ENCODE results near the gene PCDHB13.
"Not testable (repeated sequence)": the region's sequence is repeated elsewhere in the genome, so short reads cannot be mapped to it uniquely, and the experiment has no call there.

The PCDHB13 gene

DNA sequence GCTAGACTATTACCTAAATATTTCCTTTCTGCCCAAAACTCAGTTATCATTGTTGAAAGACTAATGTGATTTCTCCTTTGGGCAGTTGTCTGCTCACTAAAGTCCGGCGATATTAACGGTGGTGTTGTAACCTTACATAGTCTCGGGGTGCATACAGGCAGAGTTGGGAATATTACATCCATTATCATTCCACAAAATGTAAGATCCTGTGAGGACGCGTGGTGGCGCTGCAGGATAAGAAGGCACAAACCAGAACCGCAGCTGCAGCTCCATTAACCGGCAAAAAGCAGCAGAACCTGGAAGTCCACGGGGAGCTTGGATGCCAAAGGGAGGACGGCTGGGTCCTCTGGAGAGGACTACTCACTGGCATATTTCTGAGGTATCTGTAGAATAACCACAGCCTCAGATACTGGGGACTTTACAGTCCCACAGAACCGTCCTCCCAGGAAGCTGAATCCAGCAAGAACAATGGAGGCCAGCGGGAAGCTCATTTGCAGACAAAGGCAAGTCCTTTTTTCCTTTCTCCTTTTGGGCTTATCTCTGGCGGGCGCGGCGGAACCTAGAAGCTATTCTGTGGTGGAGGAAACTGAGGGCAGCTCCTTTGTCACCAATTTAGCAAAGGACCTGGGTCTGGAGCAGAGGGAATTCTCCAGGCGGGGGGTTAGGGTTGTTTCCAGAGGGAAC, at the start of gene PCDHB13:
Gene PCDHB13, plus strand, starts transcription at position 264 of the 684 bp plus-strand sequence. Its CDS starts 205 bp downstream, at position 469.
- not testable (repeated sequence) for DNase-seq

DNA sequence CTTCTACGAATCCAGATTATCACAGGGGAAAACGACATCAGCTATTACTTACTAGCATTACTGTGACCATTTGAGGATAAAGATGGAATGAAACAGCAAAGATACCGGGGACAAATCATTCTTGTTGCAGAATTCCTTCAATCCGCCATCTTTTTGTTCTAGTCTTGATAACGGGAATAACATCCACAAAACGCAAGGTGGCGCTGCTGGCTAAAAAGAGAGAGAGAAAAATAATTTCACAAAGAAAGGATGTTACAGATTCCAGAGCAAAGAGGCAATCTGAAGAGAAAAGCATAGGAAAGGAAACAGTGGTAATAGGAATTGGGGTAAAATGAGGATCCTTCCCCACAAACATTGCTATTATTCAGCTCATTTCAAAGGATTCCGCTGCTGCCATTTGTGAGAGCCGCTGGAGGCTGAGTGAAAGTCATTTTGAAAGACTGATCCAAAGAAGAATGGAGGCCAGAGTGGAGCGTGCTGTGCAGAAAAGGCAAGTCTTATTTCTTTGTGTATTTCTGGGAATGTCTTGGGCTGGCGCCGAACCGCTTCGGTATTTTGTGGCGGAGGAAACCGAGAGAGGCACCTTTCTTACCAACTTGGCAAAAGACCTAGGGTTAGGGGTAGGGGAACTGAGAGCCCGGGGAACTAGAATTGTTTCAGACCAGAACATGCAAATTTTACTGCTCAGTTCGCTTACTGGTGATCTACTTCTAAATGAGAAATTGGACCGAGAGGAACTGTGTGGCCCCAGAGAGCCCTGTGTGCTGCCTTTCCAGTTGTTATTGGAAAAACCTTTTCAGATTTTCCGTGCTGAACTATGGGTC, 41.1 kb upstream of the PCDHB13 start, which contains the start of gene PCDHB7:
Gene PCDHB7, plus strand, starts transcription at position 264 of the 824 bp plus-strand sequence. Its CDS starts 192 bp downstream, at position 456.
- no peak for DNase-seq

DNA sequence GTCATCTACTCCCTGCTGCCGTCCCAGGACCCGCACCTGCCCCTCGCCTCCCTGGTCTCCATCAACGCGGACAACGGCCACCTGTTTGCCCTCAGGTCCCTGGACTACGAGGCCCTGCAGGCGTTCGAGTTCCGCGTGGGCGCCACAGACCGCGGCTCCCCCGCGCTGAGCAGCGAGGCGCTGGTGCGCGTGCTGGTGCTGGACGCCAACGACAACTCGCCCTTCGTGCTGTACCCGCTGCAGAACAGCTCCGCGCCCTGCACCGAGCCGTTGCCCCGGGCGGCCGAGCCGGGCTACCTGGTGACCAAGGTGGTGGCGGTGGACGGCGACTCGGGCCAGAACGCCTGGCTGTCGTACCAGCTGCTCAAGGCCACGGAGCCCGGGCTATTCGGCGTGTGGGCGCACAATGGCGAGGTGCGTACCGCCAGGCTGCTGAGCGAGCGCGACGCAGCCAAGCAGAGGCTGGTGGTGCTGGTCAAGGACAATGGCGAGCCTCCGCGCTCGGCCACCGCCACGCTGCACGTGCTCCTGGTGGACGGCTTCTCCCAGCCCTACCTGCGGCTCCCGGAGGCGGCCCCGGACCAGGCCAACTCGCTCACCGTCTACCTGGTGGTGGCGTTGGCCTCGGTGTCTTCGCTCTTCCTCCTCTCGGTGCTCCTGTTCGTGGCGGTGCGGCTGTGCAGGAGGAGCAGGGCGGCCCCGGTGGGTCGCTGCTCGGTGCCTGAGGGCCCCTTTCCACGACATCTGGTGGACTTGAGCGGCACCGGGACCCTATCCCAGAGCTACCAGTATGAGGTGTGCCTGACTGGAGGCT, 39.2 kb upstream of the PCDHB13 start:
- not testable (repeated sequence) for DNase-seq

DNA sequence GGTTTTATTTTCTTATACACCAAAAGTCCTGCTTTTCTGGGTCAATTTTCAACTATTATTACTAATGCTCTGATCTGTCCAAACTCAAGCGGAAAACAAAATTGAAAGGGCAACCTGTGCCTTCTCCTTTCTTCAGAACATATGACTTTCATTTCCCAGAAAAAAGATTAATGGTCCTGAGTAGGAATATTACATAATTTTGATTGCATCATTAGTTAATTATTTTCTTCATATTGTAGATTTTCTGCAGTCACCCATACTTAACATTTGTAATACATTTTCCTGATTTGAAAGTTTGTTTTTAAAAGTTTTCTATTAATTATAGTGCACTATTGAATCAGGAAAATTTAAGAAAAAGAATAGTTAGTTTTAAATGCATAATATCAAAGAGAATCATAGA, 37.8 kb upstream of the PCDHB13 start:
- no peak for DNase-seq

DNA sequence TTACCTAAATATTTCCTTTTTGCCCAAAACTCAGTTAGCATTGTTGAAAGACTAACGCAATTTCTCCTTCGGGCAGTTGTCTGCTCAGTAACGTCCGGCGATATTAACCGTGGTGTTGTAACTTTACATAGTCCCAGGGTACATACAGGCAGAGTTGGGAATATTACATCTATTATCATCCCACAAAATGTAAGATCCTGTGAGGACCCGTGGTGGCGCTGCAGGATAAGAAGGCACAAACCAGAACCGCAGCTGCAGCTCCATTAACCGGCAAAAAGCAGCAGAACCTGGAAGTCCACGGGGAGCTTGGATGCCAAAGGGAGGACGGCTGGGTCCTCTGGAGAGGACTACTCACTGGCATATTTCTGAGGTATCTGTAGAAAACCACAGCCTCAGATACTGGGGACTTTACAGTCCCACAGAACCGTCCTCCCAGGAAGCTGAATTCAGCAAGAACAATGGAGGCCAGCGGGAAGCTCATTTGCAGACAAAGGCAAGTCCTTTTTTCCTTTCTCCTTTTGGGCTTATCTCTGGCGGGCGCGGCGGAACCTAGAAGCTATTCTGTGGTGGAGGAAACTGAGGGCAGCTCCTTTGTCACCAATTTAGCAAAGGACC, 36.0 kb upstream of the PCDHB13 start, which contains the start of gene PCDHB8:
Gene PCDHB8, plus strand, starts transcription at position 214 of the 615 bp plus-strand sequence. Its CDS starts 245 bp downstream, at position 459.
- DNase-seq = not testable (repeated sequence)

DNA sequence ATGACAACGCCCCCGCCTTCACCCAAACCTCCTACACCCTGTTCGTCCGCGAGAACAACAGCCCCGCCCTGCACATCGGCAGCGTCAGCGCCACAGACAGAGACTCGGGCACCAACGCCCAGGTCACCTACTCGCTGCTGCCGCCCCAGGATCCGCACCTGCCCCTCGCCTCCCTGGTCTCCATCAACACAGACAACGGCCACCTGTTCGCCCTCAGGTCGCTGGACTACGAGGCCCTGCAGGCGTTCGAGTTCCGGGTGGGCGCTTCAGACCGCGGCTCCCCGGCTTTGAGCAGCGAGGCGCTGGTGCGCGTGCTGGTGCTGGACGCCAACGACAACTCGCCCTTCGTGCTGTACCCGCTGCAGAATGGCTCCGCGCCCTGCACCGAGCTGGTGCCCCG, 34.3 kb upstream of the PCDHB13 start:
- not testable (repeated sequence) for DNase-seq

DNA sequence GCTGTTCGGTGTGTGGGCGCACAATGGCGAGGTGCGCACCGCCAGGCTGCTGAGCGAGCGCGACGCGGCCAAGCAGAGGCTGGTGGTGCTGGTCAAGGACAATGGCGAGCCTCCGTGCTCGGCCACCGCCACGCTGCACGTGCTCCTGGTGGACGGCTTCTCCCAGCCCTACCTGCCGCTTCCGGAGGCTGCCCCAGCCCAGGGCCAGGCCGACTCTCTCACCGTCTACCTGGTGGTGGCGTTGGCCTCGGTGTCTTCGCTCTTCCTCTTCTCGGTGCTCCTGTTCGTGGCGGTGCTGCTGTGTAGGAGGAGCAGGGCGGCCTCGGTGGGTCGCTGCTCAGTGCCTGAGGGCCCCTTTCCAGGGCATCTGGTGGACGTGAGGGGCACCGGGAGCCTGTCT, 33.8 kb upstream of the PCDHB13 start:
- not testable (repeated sequence) for DNase-seq

DNA sequence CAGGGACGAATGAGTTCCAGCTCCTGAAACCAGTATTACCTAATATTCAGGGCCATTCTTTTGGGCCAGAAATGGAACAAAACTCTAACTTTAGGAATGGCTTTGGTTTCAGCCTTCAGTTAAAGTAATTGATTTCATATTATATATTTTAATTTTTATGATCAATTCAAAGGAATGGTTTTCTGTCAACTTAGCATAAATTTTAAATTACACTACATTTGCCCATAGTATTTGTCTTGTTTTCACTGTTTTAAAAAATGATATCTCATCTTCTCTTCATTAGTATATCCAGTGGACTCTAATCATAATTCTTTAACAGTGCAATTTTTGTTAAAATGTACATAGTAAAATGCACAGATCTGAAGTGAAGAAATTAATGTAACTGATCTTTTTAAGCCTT, 33.4 kb upstream of the PCDHB13 start:
- DNase-seq = no peak

DNA sequence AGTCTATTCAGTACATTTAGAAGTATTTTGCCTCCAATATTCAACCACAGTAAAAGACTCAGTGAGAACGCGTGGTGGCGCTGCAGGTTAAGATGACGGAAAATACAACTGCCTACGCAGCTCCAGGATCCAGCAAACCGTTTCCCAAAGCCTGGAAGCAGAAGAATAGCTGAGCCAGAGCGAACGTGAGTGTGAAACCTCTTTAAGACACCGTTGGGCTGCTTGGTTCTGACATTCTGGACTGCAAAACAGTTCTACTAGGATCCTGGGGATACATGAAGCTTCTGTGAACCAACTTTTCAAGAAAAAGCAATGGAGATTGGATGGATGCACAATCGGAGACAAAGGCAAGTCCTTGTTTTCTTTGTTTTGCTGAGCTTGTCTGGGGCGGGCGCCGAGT, 31.5 kb upstream of the PCDHB13 start, which contains the start of gene PCDHB16:
Gene PCDHB16, plus strand, starts transcription at position 140 of the 400 bp plus-strand sequence. Its CDS starts 173 bp downstream, at position 313.
- no peak for DNase-seq

DNA sequence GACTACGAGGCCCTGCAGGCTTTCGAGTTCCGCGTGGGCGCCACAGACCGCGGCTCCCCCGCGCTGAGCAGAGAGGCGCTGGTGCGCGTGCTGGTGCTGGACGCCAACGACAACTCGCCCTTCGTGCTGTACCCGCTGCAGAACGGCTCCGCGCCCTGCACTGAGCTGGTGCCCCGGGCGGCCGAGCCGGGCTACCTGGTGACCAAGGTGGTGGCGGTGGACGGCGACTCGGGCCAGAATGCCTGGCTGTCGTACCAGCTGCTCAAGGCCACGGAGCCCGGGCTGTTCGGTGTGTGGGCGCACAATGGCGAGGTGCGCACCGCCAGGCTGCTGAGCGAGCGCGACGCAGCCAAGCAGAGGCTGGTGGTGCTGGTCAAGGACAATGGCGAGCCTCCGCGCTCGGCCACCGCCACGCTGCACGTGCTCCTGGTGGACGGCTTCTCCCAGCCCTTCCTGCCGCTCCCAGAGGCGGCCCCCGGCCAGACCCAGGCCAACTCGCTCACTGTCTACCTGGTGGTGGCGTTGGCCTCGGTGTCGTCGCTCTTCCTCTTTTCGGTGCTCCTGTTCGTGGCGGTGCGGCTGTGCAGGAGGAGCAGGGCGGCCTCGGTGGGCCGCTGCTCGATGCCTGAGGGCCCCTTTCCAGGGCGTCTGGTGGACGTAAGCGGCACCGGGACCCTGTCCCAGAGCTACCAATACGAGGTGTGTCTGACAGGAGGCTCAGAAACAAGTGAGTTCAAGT, 29.4 kb upstream of the PCDHB13 start:
- not testable (repeated sequence) for DNase-seq

DNA sequence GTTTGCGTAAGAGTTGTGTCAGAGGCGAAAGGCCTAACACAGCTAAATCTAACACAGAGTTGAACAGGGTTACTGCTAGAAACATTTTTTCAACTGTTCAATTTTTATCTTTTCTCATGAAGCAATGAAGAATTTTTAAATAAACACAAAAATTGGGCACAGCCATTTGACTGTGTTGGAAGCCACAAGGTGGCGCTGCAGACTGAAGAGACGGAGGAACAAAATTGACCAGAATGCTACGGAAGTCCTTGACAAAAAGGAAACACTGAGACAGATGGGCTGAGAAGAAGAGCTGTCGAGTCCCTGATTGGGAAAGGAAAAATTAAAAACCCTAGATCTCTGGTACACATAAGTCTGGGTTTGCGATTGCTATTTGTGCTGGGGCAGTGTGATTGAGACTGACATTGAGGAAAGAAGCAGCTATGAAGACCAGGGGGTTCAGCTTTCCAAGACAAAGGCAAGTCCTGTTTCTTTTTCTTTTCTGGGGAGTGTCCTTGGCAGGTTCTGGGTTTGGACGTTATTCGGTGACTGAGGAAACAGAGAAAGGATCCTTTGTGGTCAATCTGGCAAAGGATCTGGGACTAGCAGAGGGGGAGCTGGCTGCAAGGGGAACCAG, 26.7 kb upstream of the PCDHB13 start, which contains the start of gene PCDHB9:
Gene PCDHB9, plus strand, starts transcription at position 265 of the 616 bp plus-strand sequence. Its CDS starts 158 bp downstream, at position 423.
- DNase-seq = no peak

DNA sequence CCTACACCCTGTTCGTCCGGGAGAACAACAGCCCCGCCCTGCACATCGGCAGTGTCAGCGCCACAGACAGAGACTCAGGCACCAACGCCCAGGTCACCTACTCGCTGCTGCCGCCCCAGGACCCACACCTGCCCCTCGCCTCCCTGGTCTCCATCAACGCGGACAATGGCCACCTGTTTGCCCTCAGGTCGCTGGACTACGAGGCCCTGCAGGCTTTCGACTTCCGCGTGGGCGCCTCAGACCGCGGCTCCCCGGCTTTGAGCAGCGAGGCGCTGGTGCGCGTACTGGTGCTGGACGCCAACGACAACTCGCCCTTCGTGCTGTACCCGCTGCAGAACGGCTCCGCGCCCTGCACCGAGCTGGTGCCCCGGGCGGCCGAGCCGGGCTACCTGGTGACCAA, 25.0 kb upstream of the PCDHB13 start:
- not testable (repeated sequence) for DNase-seq

DNA sequence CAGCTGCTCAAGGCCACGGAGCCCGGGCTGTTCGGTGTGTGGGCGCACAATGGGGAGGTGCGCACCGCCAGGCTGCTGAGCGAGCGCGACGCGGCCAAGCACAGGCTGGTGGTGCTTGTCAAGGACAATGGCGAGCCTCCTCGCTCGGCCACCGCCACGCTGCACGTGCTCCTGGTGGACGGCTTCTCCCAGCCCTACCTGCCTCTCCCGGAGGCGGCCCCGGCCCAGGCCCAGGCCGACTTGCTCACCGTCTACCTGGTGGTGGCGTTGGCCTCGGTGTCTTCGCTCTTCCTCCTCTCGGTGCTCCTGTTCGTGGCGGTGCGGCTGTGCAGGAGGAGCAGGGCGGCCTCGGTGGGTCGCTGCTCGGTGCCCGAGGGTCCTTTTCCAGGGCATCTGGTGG, 24.6 kb upstream of the PCDHB13 start:
- not testable (repeated sequence) for DNase-seq

DNA sequence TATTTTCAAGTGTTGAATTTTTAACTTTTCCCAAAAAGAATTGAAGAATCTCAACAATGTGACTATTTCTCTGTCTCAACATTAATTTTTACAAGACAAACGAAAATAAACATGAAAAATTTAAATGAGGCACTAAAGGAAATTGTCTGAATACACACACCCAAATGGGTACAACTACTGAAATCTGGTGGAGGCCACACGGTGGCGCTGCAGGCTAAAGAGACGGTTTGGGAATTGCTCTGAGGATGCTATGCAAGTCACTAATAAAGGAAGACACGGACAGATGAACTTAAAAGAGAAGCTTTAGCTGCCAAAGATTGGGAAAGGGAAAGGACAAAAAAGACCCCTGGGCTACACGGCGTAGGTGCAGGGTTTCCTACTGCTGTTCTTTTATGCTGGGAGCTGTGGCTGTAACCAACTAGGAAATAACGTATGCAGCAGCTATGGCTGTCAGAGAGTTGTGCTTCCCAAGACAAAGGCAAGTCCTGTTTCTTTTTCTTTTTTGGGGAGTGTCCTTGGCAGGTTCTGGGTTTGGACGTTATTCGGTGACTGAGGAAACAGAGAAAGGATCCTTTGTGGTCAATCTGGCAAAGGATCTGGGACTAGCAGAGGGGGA, 21.5 kb upstream of the PCDHB13 start, which contains the start of gene PCDHB10:
Gene PCDHB10, plus strand, starts transcription at position 244 of the 616 bp plus-strand sequence. Its CDS starts 200 bp downstream, at position 444.
- no peak for DNase-seq

DNA sequence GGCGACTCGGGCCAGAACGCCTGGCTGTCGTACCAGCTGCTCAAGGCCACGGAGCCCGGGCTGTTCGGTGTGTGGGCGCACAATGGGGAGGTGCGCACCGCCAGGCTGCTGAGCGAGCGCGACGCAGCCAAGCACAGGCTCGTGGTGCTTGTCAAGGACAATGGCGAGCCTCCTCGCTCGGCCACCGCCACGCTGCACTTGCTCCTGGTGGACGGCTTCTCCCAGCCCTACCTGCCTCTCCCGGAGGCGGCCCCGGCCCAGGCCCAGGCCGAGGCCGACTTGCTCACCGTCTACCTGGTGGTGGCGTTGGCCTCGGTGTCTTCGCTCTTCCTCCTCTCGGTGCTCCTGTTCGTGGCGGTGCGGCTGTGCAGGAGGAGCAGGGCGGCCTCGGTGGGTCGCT, 19.4 kb upstream of the PCDHB13 start:
- DNase-seq = not testable (repeated sequence)

DNA sequence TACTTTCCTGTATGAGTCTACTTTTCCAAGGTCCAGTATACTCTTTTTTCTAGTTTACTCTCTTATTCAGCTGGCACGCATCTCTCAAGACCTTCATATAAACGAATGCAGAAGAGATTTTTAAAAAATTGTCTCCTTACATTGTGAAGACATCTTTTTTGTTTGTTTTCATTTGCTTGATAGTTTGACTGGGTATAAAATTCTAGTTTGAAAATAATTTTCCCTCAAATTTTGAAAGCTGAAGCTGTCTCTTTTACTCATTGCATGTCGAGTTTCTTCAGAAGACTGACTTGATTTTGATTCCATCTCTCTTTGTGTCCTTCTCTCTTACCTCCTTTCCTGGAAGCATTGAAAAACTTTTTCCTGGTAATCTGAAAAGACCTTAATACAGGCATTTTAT, 17.4 kb upstream of the PCDHB13 start:
- no peak for DNase-seq

DNA sequence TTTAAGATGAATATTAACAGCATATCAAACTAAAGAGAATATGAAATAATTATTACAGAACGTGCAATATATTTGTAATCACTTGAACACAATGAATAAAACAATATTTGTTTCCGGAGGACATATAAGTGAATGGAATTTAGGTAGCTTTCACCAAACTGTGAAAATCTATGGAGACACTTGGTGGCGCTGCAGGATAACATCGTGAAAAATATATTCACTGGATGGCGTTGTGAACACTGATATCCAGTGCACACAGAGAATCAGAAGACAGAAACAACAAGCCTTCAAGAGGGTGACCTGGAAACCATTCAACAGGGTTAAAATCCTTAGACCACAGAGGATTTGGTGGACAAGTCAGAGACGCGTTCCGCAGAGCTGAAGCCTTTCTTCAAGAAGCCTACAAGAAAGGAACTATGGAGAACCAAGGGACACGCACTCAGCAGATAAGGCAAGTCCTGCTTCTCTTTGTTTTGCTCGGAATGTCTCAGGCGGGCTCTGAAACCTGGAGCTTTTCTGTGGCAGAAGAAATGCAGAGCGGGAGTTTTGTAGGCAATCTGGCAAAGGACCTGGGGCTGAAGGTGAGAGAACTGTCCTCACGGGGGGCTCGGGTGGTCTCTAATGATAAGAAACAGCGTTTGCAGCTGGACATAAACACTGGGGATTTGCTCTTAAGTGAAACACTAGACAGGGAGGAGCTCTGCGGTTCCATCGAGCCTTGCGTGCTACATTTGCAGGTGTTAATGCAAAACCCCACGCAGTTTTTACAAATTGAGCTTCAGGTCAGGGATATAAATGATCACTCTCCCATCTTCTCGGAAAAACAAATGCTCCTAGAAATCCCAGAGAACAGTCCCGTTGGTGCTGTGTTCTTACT, 14.1 kb upstream of the PCDHB13 start, which contains the start of gene PCDHB11:
Gene PCDHB11, plus strand, starts transcription at position 269 of the 877 bp plus-strand sequence. Its CDS starts 148 bp downstream, at position 417.
- peak; percentile 4 for DNase-seq

DNA sequence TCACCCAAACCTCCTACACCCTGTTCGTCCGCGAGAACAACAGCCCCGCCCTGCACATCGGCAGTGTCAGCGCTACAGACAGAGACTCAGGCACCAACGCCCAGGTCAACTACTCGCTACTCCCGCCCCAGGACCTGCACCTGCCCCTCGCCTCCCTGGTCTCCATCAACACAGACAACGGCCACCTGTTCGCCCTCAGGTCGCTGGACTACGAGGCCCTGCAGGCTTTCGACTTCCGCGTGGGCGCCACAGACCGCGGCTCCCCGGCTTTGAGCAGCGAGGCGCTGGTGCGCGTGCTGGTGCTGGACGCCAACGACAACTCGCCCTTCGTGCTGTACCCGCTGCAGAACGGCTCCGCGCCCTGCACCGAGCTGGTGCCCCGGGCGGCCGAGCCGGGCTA, 12.6 kb upstream of the PCDHB13 start:
- not testable (repeated sequence) for DNase-seq

DNA sequence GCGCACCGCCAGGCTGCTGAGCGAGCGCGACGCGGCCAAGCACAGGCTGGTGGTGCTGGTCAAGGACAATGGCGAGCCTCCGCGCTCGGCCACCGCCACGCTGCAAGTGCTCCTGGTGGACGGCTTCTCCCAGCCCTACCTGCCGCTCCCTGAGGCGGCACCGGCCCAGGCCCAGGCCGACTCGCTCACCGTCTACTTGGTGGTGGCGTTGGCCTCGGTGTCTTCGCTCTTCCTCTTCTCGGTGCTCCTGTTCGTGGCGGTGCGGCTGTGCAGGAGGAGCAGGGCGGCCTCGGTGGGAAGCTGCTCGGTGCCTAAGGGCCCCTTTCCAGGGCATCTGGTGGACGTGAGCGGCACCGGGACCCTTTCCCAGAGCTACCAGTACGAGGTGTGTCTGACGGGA, 12.1 kb upstream of the PCDHB13 start:
- DNase-seq = not testable (repeated sequence)
